HEK293 (cell line): ENCODE measurements around the gene UBASH3B.

Experiments used
- CTCF ChIA-PET: fragments of 350-600 bp; formaldehyde crosslinking; extraction: SDS; loops from one replicate; lab custom pipeline; 2021; ENCODE audit warnings: antibody characterized with exemption; lab: Yijun Ruan, JAX
- POLR2A ChIA-PET: fragments of 300-600 bp; formaldehyde crosslinking; extraction: SDS; loops from one replicate; lab custom pipeline; 2020; ENCODE audit warnings: antibody characterized with exemption, inconsistent platforms; lab: Yijun Ruan, JAX
- H3K27ac ChIP-seq: fragments of 200-500 bp; sonication (Bioruptor generic); 2 replicates; pipeline ENCODE4 v1.5.1; 2014; ENCODE audit warnings: low read depth, low read length, control low read depth, inconsistent platforms; ENCODE audit errors: extremely low read depth
- H3K36me3 ChIP-seq, 2 experiments: fragments of 200-500 bp in 1 of 2; sonication (Bioruptor generic) in 1 of 2; 1 replicate in 1 of 2; 2 replicates in 1 of 2; pipeline ENCODE4 v1.5.1; 2014 to 2017; ENCODE audit warnings: inconsistent platforms in 2 of 2, low read length in 2 of 2; ENCODE audit not compliant: control insufficient read depth in 2 of 2, insufficient read depth in 1 of 2
- H3K4me1 ChIP-seq: fragments of 200-500 bp; sonication (Bioruptor generic); 2 replicates; pipeline ENCODE4 v1.5.1; 2014; ENCODE audit warnings: mild to moderate bottlenecking, low read length, inconsistent platforms; ENCODE audit not compliant: control insufficient read depth, insufficient read depth
- H3K4me3 ChIP-seq: 2 replicates; pipeline ENCODE4 v1.5.1; 2011; ENCODE audit warnings: low read depth, mild to moderate bottlenecking, control low read depth, low read length, moderate library complexity
- H3K9me3 ChIP-seq: fragments of 200-500 bp; sonication (Bioruptor generic); 2 replicates; pipeline ENCODE4 v1.5.1; 2014; ENCODE audit warnings: low read depth, low read length, inconsistent platforms; ENCODE audit not compliant: control insufficient read depth, insufficient read depth
- PRDM1 ChIP-seq: fragments of 450-650 bp; formaldehyde crosslinking; IDR thresholded peaks from 2 replicates; pipeline ENCODE4; 2016; ENCODE audit warnings: missing biosample characterization, missing genetic modification characterization
- ZBTB10 ChIP-seq: fragments of 450-650 bp; formaldehyde crosslinking; IDR thresholded peaks from 2 replicates; pipeline ENCODE4 v1.5.1; 2016; ENCODE audit warnings: missing biosample characterization, missing genetic modification characterization
- ZNF10 ChIP-seq: fragments of 450-650 bp; formaldehyde crosslinking; IDR thresholded peaks from 2 replicates; pipeline ENCODE4 v1.5.1; 2017; ENCODE audit warnings: missing biosample characterization, missing genetic modification characterization
- ZNF146 ChIP-seq: fragments of 450-650 bp; formaldehyde crosslinking; IDR thresholded peaks from 2 replicates; pipeline ENCODE4 v1.5.1; 2016; ENCODE audit warnings: missing biosample characterization, missing genetic modification characterization
- ZNF175 ChIP-seq: fragments of 450-650 bp; formaldehyde crosslinking; IDR thresholded peaks from 2 replicates; pipeline ENCODE4 v1.5.1; 2016; ENCODE audit warnings: missing biosample characterization, missing genetic modification characterization
- ZNF266 ChIP-seq: fragments of 450-650 bp; formaldehyde crosslinking; IDR thresholded peaks from 2 replicates; pipeline ENCODE4 v1.5.1; 2016; ENCODE audit warnings: missing biosample characterization, missing genetic modification characterization, low read depth
- ZNF324 ChIP-seq: fragments of 450-650 bp; formaldehyde crosslinking; IDR thresholded peaks from 2 replicates; pipeline ENCODE4 v1.5.1; 2016; ENCODE audit warnings: missing biosample characterization, missing genetic modification characterization
- ZNF335 ChIP-seq: fragments of 450-650 bp; formaldehyde crosslinking; conservative IDR thresholded peaks from 2 replicates; pipeline ENCODE4 v1.5.1; 2016; ENCODE audit warnings: missing biosample characterization, missing genetic modification characterization
- ZNF449 ChIP-seq: fragments of 450-650 bp; formaldehyde crosslinking; IDR thresholded peaks from 2 replicates; pipeline ENCODE4 v1.5.1; 2017; ENCODE audit warnings: missing biosample characterization, mild to moderate bottlenecking, missing genetic modification characterization, moderate library complexity
- ZNF48 ChIP-seq: fragments of 450-650 bp; formaldehyde crosslinking; IDR thresholded peaks from 2 replicates; pipeline ENCODE4 v1.5.1; 2016; ENCODE audit warnings: missing biosample characterization, missing genetic modification characterization
- ZNF501 ChIP-seq: fragments of 450-650 bp; formaldehyde crosslinking; IDR thresholded peaks from 2 replicates; pipeline ENCODE4 v1.5.1; 2016; ENCODE audit warnings: missing biosample characterization, missing genetic modification characterization
- ZNF626 ChIP-seq: fragments of 450-650 bp; sonication (Bioruptor Pico); formaldehyde crosslinking; IDR thresholded peaks from 2 replicates; pipeline ENCODE4 v1.5.1; 2018; ENCODE audit warnings: missing biosample characterization, missing genetic modification characterization, inconsistent platforms
- ZNF629 ChIP-seq: fragments of 450-650 bp; formaldehyde crosslinking; IDR thresholded peaks from 2 replicates; pipeline ENCODE4 v1.5.1; 2017; ENCODE audit warnings: missing biosample characterization, missing genetic modification characterization
- ZNF658 ChIP-seq: fragments of 450-650 bp; formaldehyde crosslinking; IDR thresholded peaks from 2 replicates; pipeline ENCODE4; 2016; ENCODE audit warnings: missing biosample characterization, missing genetic modification characterization
- ZNF670 ChIP-seq: fragments of 450-650 bp; formaldehyde crosslinking; IDR thresholded peaks from 2 replicates; pipeline ENCODE4 v1.5.1; 2016; ENCODE audit warnings: missing biosample characterization, missing genetic modification characterization, low read depth
- TF ChIP-seq, protein P1 (sequence below): fragments of 450-650 bp; formaldehyde crosslinking; conservative IDR thresholded peaks from 2 replicates; pipeline ENCODE4 v1.5.1; 2016; ENCODE audit warnings: low read depth, missing biosample characterization, missing genetic modification characterization
- TF ChIP-seq, protein P2 (sequence below): fragments of 450-650 bp; formaldehyde crosslinking; IDR thresholded peaks from 2 replicates; pipeline ENCODE4 v1.5.1; 2016; ENCODE audit warnings: missing biosample characterization, missing genetic modification characterization
- TF ChIP-seq, protein P3 (sequence below): fragments of 450-650 bp; formaldehyde crosslinking; IDR thresholded peaks from 2 replicates; pipeline ENCODE4 v1.5.1; 2016; ENCODE audit warnings: missing biosample characterization, missing genetic modification characterization

The UBASH3B gene

DNA sequence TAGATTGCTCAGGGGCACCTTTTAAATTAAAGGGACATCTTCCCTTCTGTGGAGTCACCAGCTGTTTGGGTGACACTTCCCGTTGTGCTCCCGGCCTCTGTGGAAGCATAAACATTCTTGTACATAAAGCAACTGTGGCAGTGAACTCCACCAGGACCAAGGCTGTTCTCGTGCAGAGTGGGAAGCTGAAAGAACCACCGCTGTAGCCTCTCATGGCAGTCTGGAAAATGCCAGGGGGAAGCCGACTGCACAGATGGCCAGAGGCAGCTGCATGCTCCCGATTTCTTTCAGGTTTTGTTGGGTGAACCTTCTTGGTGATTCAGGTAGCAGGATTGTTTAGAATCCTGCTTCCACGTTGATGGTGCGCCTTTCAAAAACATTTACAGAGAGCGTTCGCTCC, 10.3 kb downstream of the UBASH3B start:
- TF ChIP-seq ZNF658 (tag by site-specific recombination) (no peak), ZNF10 (no peak), ZNF335 (tag by site-specific recombination) (no peak), ZBTB10 (tag by site-specific recombination) (no peak), ZNF626 (tag by site-specific recombination) (no peak), ZNF449 (tag by site-specific recombination) (no peak), ZNF629 (tag by site-specific recombination) (no peak), ZNF501 (no peak), ZNF48 (tag by site-specific recombination) (no peak), ZNF670 (tag by site-specific recombination) (no peak), ZNF146 (tag by site-specific recombination) (no peak), PRDM1 (tag by site-specific recombination) (no peak), ZNF324 (no peak), ZNF175 (tag by site-specific recombination) (no peak), ZNF266 (tag by site-specific recombination) (no peak)
- TF ChIP-seq, protein P1, sequence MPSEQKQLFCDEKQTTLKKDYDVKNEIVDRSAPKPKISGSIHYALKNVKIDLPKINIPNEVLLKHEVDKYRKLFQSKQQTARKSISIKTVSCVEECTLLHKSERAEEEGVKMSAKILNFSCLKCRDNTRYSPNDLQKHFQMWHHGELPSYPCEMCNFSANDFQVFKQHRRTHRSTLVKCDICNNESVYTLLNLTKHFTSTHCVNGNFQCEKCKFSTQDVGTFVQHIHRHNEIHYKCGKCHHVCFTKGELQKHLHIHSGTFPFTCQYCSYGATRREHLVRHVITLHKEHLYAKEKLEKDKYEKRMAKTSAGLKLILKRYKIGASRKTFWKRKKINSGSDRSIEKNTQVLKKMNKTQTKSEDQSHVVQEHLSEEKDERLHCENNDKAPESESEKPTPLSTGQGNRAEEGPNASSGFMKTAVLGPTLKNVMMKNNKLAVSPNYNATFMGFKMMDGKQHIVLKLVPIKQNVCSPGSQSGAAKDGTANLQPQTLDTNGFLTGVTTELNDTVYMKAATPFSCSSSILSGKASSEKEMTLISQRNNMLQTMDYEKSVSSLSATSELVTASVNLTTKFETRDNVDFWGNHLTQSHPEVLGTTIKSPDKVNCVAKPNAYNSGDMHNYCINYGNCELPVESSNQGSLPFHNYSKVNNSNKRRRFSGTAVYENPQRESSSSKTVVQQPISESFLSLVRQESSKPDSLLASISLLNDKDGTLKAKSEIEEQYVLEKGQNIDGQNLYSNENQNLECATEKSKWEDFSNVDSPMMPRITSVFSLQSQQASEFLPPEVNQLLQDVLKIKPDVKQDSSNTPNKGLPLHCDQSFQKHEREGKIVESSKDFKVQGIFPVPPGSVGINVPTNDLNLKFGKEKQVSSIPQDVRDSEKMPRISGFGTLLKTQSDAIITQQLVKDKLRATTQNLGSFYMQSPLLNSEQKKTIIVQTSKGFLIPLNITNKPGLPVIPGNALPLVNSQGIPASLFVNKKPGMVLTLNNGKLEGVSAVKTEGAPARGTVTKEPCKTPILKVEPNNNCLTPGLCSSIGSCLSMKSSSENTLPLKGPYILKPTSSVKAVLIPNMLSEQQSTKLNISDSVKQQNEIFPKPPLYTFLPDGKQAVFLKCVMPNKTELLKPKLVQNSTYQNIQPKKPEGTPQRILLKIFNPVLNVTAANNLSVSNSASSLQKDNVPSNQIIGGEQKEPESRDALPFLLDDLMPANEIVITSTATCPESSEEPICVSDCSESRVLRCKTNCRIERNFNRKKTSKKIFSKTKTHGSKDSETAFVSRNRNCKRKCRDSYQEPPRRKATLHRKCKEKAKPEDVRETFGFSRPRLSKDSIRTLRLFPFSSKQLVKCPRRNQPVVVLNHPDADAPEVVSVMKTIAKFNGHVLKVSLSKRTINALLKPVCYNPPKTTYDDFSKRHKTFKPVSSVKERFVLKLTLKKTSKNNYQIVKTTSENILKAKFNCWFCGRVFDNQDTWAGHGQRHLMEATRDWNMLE (tag by site-specific recombination) = no peak
- TF ChIP-seq, protein P2, sequence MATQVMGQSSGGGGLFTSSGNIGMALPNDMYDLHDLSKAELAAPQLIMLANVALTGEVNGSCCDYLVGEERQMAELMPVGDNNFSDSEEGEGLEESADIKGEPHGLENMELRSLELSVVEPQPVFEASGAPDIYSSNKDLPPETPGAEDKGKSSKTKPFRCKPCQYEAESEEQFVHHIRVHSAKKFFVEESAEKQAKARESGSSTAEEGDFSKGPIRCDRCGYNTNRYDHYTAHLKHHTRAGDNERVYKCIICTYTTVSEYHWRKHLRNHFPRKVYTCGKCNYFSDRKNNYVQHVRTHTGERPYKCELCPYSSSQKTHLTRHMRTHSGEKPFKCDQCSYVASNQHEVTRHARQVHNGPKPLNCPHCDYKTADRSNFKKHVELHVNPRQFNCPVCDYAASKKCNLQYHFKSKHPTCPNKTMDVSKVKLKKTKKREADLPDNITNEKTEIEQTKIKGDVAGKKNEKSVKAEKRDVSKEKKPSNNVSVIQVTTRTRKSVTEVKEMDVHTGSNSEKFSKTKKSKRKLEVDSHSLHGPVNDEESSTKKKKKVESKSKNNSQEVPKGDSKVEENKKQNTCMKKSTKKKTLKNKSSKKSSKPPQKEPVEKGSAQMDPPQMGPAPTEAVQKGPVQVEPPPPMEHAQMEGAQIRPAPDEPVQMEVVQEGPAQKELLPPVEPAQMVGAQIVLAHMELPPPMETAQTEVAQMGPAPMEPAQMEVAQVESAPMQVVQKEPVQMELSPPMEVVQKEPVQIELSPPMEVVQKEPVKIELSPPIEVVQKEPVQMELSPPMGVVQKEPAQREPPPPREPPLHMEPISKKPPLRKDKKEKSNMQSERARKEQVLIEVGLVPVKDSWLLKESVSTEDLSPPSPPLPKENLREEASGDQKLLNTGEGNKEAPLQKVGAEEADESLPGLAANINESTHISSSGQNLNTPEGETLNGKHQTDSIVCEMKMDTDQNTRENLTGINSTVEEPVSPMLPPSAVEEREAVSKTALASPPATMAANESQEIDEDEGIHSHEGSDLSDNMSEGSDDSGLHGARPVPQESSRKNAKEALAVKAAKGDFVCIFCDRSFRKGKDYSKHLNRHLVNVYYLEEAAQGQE = no peak
- TF ChIP-seq, protein P3, sequence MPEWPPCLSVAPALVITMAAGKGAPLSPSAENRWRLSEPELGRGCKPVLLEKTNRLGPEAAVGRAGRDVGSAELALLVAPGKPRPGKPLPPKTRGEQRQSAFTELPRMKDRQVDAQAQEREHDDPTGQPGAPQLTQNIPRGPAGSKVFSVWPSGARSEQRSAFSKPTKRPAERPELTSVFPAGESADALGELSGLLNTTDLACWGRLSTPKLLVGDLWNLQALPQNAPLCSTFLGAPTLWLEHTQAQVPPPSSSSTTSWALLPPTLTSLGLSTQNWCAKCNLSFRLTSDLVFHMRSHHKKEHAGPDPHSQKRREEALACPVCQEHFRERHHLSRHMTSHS (tag by site-specific recombination) = no peak
- Histone ChIP-seq H3K4me1 (peaks cover under 1% of the 10 kb centered on the region; the same call in 1 of the 2 replicates), H3K4me3 (no peak overlapping the region), H3K36me3 (peaks cover 0 to 7% of the 10 kb centered on the region in 2 experiments; a peak in 1 of 3 replicates), H3K9me3 (no peaks in the 10 kb centered on the region), H3K27ac (no peak overlapping the region)
- ChIA-PET CTCF (interaction anchor here (1.2 kb wide), 1 partner anchor 10 kb away, joined by 3 read pairs; no protein-coding TSS in a partner anchor), POLR2A (no interaction called here)
